H1 (cell line): ENCODE measurements around the gene MBD3L2. TPM values are rescaled to one million over a fixed set of nuclear protein-coding genes. Genes with fewer than 3 reads are reported as not detected.

Experiments
- CTCF ChIA-PET: fragments of 300-600 bp; sonication (Branson Sonifier 250); formaldehyde crosslinking; loops from one replicate; lab custom pipeline; 2021; ENCODE audit not compliant: partially characterized antibody; lab: Charles Lee
- POLR2A ChIA-PET: fragments of 300-600 bp; sonication (Branson Sonifier 250); formaldehyde crosslinking; loops from one replicate; lab custom pipeline; 2021; ENCODE audit warnings: inconsistent platforms; ENCODE audit not compliant: partially characterized antibody; lab: Charles Lee
- DNase-seq, 2 experiments: peaks; one replicate each; pipeline versions ENCODE4 v3.0.0 to v3.0.0-alpha.2; 2010 to 2022; ENCODE audit warnings: low spot score in 2 of 2, low read depth in 1 of 2, mixed read lengths in 1 of 2
- FAIRE-seq: peaks from 2 replicates; lab custom pipeline; 2011; peaks lifted over from hg19 to GRCh38; lab: Jason Lieb, UNC
- H2AFZ ChIP-seq: 2 replicates; pipeline ENCODE4 v1.8.1; 2012; ENCODE audit warnings: low read length, inconsistent platforms
- H2AK5ac ChIP-seq: 2 replicates; pipeline ENCODE4 v1.6.1; 2013; ENCODE audit warnings: low read depth, low read length
- H2BK120ac ChIP-seq: replicated peaks from 2 replicates; pipeline ENCODE3; 2013; ENCODE audit warnings: low read depth, low read length, inconsistent platforms
- H2BK12ac ChIP-seq: 2 replicates; pipeline ENCODE4 v1.6.1; 2013; ENCODE audit warnings: low read depth, low read length
- H2BK15ac ChIP-seq: 2 replicates; pipeline ENCODE4 v1.6.1; 2013; ENCODE audit warnings: low read length
- H2BK20ac ChIP-seq: 2 replicates; pipeline ENCODE4 v1.6.1; 2013; ENCODE audit warnings: low read length
- H2BK5ac ChIP-seq: 2 replicates; pipeline ENCODE4 v1.6.1; 2013; ENCODE audit warnings: low read depth, low read length
- H3K14ac ChIP-seq: 2 replicates; pipeline ENCODE4 v1.6.1; 2013; ENCODE audit warnings: inconsistent platforms; ENCODE audit not compliant: insufficient read length
- H3K18ac ChIP-seq: 2 replicates; pipeline ENCODE4 v1.6.1; 2013; ENCODE audit warnings: low read length; ENCODE audit errors: extremely low read depth
- H3K23ac ChIP-seq: 2 replicates; pipeline ENCODE4 v1.6.1; 2013; ENCODE audit warnings: inconsistent platforms; ENCODE audit not compliant: insufficient read length
- H3K23me2 ChIP-seq: 2 replicates; pipeline ENCODE4 v1.6.1; 2013; ENCODE audit warnings: low read depth, low read length
- H3K27ac ChIP-seq: 2 replicates; pipeline ENCODE4 v1.6.1; 2011; ENCODE audit warnings: low read depth, low read length, inconsistent platforms
- H3K27me3 ChIP-seq, 4 experiments: replicated peaks in 1 of 4; 1 replicate in 1 of 4; 2 replicates in 3 of 4; pipeline versions ENCODE4 v1.6.1 to v1.8.1; 2011 to 2013; ENCODE audit warnings: low read length in 3 of 4, mild to moderate bottlenecking in 3 of 4, inconsistent platforms in 2 of 4, mixed read lengths in 2 of 4, moderate library complexity in 1 of 4; ENCODE audit not compliant: control insufficient read depth in 3 of 4, insufficient read depth in 3 of 4; ENCODE audit errors: extremely low read depth in 1 of 4
- H3K36me3 ChIP-seq, 4 experiments: 2 replicates each; pipeline versions ENCODE4 v1.6.1 to v1.8.1; 2011 to 2013; ENCODE audit warnings: mild to moderate bottlenecking in 4 of 4, low read length in 3 of 4, moderate library complexity in 2 of 4, control low read depth in 1 of 4, inconsistent platforms in 1 of 4; ENCODE audit not compliant: insufficient read depth in 4 of 4, control insufficient read depth in 2 of 4
- H3K4ac ChIP-seq: replicated peaks from 2 replicates; pipeline ENCODE3; 2013; ENCODE audit warnings: low read length, low read depth, mixed read lengths, inconsistent platforms; ENCODE audit not compliant: insufficient read length
- H3K4me1 ChIP-seq, 4 experiments: replicated peaks in 1 of 4; 1 replicate in 1 of 4; 2 replicates in 3 of 4; pipeline versions ENCODE4 v1.6.1 to v1.8.1; 2011 to 2013; ENCODE audit warnings: low read length in 3 of 4, inconsistent platforms in 2 of 4, mixed read lengths in 1 of 4; ENCODE audit not compliant: insufficient read depth in 4 of 4, control insufficient read depth in 3 of 4
- H3K4me2 ChIP-seq, 2 experiments: 2 replicates each; pipeline versions ENCODE4 v1.6.1 to v1.8.1; 2011 to 2013; ENCODE audit warnings: low read depth in 2 of 2, low read length in 2 of 2, control low read depth in 1 of 2, inconsistent platforms in 1 of 2, mild to moderate bottlenecking in 1 of 2; ENCODE audit not compliant: insufficient read depth in 1 of 2
- H3K4me3 ChIP-seq, 4 experiments: fragments of 200-600, 300-600 bp in 1 of 4; sonication (generic), shearing (Covaris generic), sonication (Bioruptor Twin) in 1 of 4; 2 replicates each; pipeline versions ENCODE4 v1.5.1 to v1.8.1; 2011 to 2016; ENCODE audit warnings: low read length in 4 of 4, low read depth in 3 of 4, control low read depth in 2 of 4, inconsistent platforms in 2 of 4, mild to moderate bottlenecking in 2 of 4, mixed read lengths in 1 of 4, moderate library complexity in 1 of 4; ENCODE audit not compliant: insufficient read depth in 2 of 4; ENCODE audit errors: extremely low read depth in 1 of 4
- H3K56ac ChIP-seq: replicated peaks from 2 replicates; pipeline ENCODE3; 2013; ENCODE audit warnings: low read depth, mild to moderate bottlenecking, mixed read lengths, low read length, inconsistent platforms; ENCODE audit not compliant: insufficient read length
- H3K79me1 ChIP-seq: 2 replicates; pipeline ENCODE4 v1.6.1; 2013; ENCODE audit warnings: low read depth, low read length, control low read depth
- H3K79me2 ChIP-seq, 2 experiments: 2 replicates each; pipeline versions ENCODE4 v1.6.1 to v1.8.1; 2012 to 2013; ENCODE audit warnings: low read length in 2 of 2, mild to moderate bottlenecking in 2 of 2, inconsistent platforms in 1 of 2; ENCODE audit not compliant: insufficient read depth in 2 of 2, control insufficient read depth in 1 of 2
- H3K9ac ChIP-seq, 4 experiments: replicated peaks in 1 of 4; 1 replicate in 1 of 4; 2 replicates in 3 of 4; pipeline versions ENCODE4 v1.6.1 to v1.8.1; 2011 to 2013; ENCODE audit warnings: low read depth in 3 of 4, low read length in 3 of 4, control low read depth in 2 of 4, mild to moderate bottlenecking in 2 of 4, moderate library complexity in 2 of 4, inconsistent platforms in 1 of 4; ENCODE audit errors: extremely low read depth in 1 of 4
- H3K9me3 ChIP-seq, 2 experiments: 2 replicates each; pipeline versions ENCODE4 v1.6.1 to v1.8.1; 2012 to 2013; ENCODE audit warnings: mild to moderate bottlenecking in 2 of 2, moderate library complexity in 2 of 2, control low read depth in 1 of 2, inconsistent platforms in 1 of 2, low read depth in 1 of 2, low read length in 1 of 2, mixed read lengths in 1 of 2; ENCODE audit not compliant: insufficient read depth in 2 of 2
- H4K20me1 ChIP-seq, 2 experiments: replicated peaks in 1 of 2; 2 replicates each; pipeline versions ENCODE3 to v1.8.1; 2011 to 2013; ENCODE audit warnings: inconsistent platforms in 2 of 2, low read length in 2 of 2, mild to moderate bottlenecking in 1 of 2; ENCODE audit not compliant: insufficient read depth in 2 of 2, control insufficient read depth in 1 of 2
- H4K5ac ChIP-seq: 2 replicates; pipeline ENCODE4 v1.6.1; 2013; ENCODE audit warnings: low read length, low read depth, mixed read lengths, inconsistent platforms; ENCODE audit not compliant: insufficient read length
- H4K8ac ChIP-seq: 2 replicates; pipeline ENCODE4 v1.8.0; 2013; ENCODE audit warnings: mild to moderate bottlenecking, moderate library complexity, low read length, inconsistent platforms; ENCODE audit not compliant: insufficient read depth; ENCODE audit errors: extremely low read depth
- H4K91ac ChIP-seq: replicated peaks from 2 replicates; pipeline ENCODE3; 2013; ENCODE audit warnings: low read length, mixed read lengths, inconsistent platforms; ENCODE audit not compliant: insufficient read length
- BCL11A ChIP-seq, 2 experiments: IDR thresholded peaks; one replicate each; pipeline ENCODE4 v1.6.1; 2011; ENCODE audit warnings: low read depth in 2 of 2, low read length in 2 of 2, mild to moderate bottlenecking in 2 of 2
- CBX8 ChIP-seq: fragments of 300-800, 300-1000 bp; sonication (generic); IDR thresholded peaks from 2 replicates; pipeline ENCODE4 v1.7.1; 2016; ENCODE audit warnings: low read depth, low read length, borderline replicate concordance
- CEBPB ChIP-seq: IDR thresholded peaks from 2 replicates; pipeline ENCODE4 v1.6.1; 2012; ENCODE audit warnings: low read depth, low read length
- CTCF ChIP-seq, 3 experiments: IDR thresholded peaks; 1 replicate in 2 of 3; 2 replicates in 1 of 3; pipeline versions ENCODE4 v1.5.1 to v1.6.1; 2011; ENCODE audit warnings: low read length in 3 of 3, mild to moderate bottlenecking in 3 of 3, inconsistent platforms in 2 of 3, low read depth in 1 of 3, moderate library complexity in 1 of 3; ENCODE audit not compliant: insufficient read depth in 1 of 3; ENCODE audit errors: control extremely low read depth in 1 of 3
- GABPA ChIP-seq: IDR thresholded peaks from 2 replicates; pipeline ENCODE4 v1.6.1; 2011; ENCODE audit warnings: mild to moderate bottlenecking, low read length, moderate library complexity, borderline replicate concordance; ENCODE audit not compliant: insufficient read depth
- HDAC2 ChIP-seq, 2 experiments: fragments of 300-600 bp in 1 of 2; sonication (generic) in 1 of 2; IDR thresholded peaks; 2 replicates each; pipeline ENCODE4 v1.6.1; 2011 to 2012; ENCODE audit warnings: low read depth in 2 of 2, low read length in 2 of 2, mild to moderate bottlenecking in 2 of 2, moderate library complexity in 2 of 2, borderline replicate concordance in 1 of 2, inconsistent platforms in 1 of 2
- KDM5A ChIP-seq: fragments of 200-600 bp; IDR thresholded peaks from 2 replicates; pipeline ENCODE4 v1.7.1; 2012; ENCODE audit warnings: mild to moderate bottlenecking, low read length, inconsistent platforms, mixed read lengths
- NANOG ChIP-seq: IDR thresholded peaks from 2 replicates; pipeline ENCODE4 v1.6.1; 2011; ENCODE audit warnings: low read length, low read depth, mild to moderate bottlenecking, inconsistent platforms; ENCODE audit not compliant: insufficient read depth, poor library complexity, severe bottlenecking
- POLR2A ChIP-seq, 2 experiments: IDR thresholded peaks; 1 replicate in 1 of 2; 2 replicates in 1 of 2; pipeline ENCODE4 v1.6.1; 2011; ENCODE audit warnings: low read depth in 2 of 2, low read length in 2 of 2, mild to moderate bottlenecking in 2 of 2; ENCODE audit errors: control extremely low read depth in 1 of 2
- RXRA ChIP-seq: IDR thresholded peaks from 2 replicates; pipeline ENCODE4 v1.6.1; 2011; ENCODE audit warnings: low read depth, mild to moderate bottlenecking, low read length, moderate library complexity; ENCODE audit not compliant: insufficient read depth
- SIRT6 ChIP-seq: IDR thresholded peaks from one replicate; pipeline ENCODE4 v1.7.1; 2012; ENCODE audit warnings: low read length, inconsistent platforms
- TAF7 ChIP-seq: optimal IDR thresholded peaks from 2 replicates; pipeline ENCODE3; 2011; ENCODE audit warnings: low read depth, mild to moderate bottlenecking, inconsistent platforms, low read length, moderate library complexity, borderline replicate concordance
- WGBS, 2 experiments: shearing (Covaris generic) in 1 of 2; methylation state at CpG; one replicate each; pipeline versions ENCODE4 v1.1.6 to v1.1.7; 2013 to 2015; ENCODE audit warnings: low lambda C conversion rate in 2 of 2, mixed read lengths in 2 of 2, inconsistent platforms in 1 of 2, low coverage in 1 of 2, missing lambda C conversion rate in 1 of 2; ENCODE audit not compliant: insufficient replicate concordance in 2 of 2, insufficient coverage in 1 of 2, insufficient read length in 1 of 2; ENCODE audit errors: extremely low coverage in 1 of 2, missing lambda C conversion rate in 1 of 2; 5-methylcytosine and 5-hydroxymethylcytosine counted together
- polyA plus RNA-seq, 7 experiments: library from polyadenylated mRNA; depleted of rRNA in 3 of 7; stranded (reverse) in 5 of 7; unstranded in 2 of 7; fragments of >200 nt in 5 of 7; fragments of 200-250 nt in 2 of 7; gene quantifications; 1 replicate in 5 of 7; 2 replicates in 1 of 7; 4 replicates in 1 of 7; pipeline versions ENCODE4 v1.2.1 to v1.2.3, GENCODE V29; 2011 to 2013; ENCODE audit warnings: missing spikeins in 2 of 7, mixed read lengths in 2 of 7
- total RNA-seq: library from RNA; stranded (reverse); fragmentation: NEBNext Ultra II Directional; extraction: Animal tissue kit (Norgen Biotek cat#: 25700); gene quantifications from 2 replicates; pipeline ENCODE4 v1.2.1, GENCODE V29; 2021

The MBD3L2 gene
- total and polyA plus RNA-seq, 2 of the 8 experiments (the other 6 are each of a cell fraction or from before 2014, with no cell fraction given), result not detected

- FAIRE-seq (no peak), DNase-seq (no peak)
- H2BK5ac ChIP-seq, result no peak overlapping the region
- WGBS, 2 experiments, result 77% methylated on average over 1 of the region's 1 CpG; no CpG with 5 or more reads in 1 of the 2 experiments
- no peaks in the 10 kb centered on the region; a peak in 1 of 8 replicates for H3K36me3 ChIP-seq
- H2AFZ ChIP-seq, result no peak overlapping the region
- H3K4ac ChIP-seq, result no peak overlapping the region
- H3K18ac ChIP-seq, result no peak overlapping the region
- no peak overlapping the region for H2BK120ac ChIP-seq
- H3K56ac ChIP-seq, result no peak overlapping the region
- H3K4me3 ChIP-seq, result no peak overlapping the region
- H4K20me1 ChIP-seq, result no peaks in the 10 kb centered on the region
- H2BK12ac ChIP-seq, result no peak overlapping the region
- H3K79me1 ChIP-seq, result no peaks in the 10 kb centered on the region
- H3K27ac ChIP-seq, result no peak overlapping the region
- no peaks in the 10 kb centered on the region for H3K23me2 ChIP-seq
- H3K23ac ChIP-seq, result no peak overlapping the region
- H4K8ac ChIP-seq, result no peak overlapping the region
- no peak overlapping the region for H4K91ac ChIP-seq
- no peak overlapping the region for H4K5ac ChIP-seq
- peaks cover 57 to 76% of the 10 kb centered on the region in 2 experiments for H3K9me3 ChIP-seq
- H3K27me3 ChIP-seq, result no peaks in the 10 kb centered on the region
- no peaks in the 10 kb centered on the region for H3K79me2 ChIP-seq
- no peak overlapping the region for H2AK5ac ChIP-seq
- H2BK15ac ChIP-seq, result no peak overlapping the region
- no peak overlapping the region for H3K4me2 ChIP-seq
- CTCF ChIA-PET, result interaction anchor here (0.7 kb wide), 1 partner anchor 732 kb away, joined by 3 read pairs; no protein-coding TSS in a partner anchor
- no peaks in the 10 kb centered on the region for H3K4me1 ChIP-seq
- H3K9ac ChIP-seq, result no peak overlapping the region
- H3K14ac ChIP-seq, result no peak overlapping the region
- POLR2A ChIA-PET, result interaction anchor here (0.6 kb wide), 1 partner anchor 23 kb away, joined by 3 read pairs; no protein-coding TSS in a partner anchor
- H2BK20ac ChIP-seq, result no peak overlapping the region
- TF ChIP-seq SIRT6 (no peak), POLR2A (IDR thresholded peaks at IDR 0.05; ENCODE audit: control extremely low read depth in 1 of 2, low read depth in 2 of 2, low read length in 2 of 2) (no peak), CBX8 (no peak), KDM5A (no peak), RXRA (no peak), BCL11A (IDR thresholded peaks at IDR 0.05; ENCODE audit: low read depth in 2 of 2, low read length in 2 of 2) (no peak), CTCF (IDR thresholded peaks at IDR 0.05; ENCODE audit: control extremely low read depth in 1 of 3, insufficient read depth in 1 of 3, low read depth in 1 of 3, low read length in 3 of 3) (no peak), HDAC2 (IDR thresholded peaks at IDR 0.05; ENCODE audit: borderline replicate concordance in 1 of 2, low read depth in 2 of 2, low read length in 2 of 2) (no peak), TAF7 (no peak), NANOG (no peak), CEBPB (no peak), GABPA (no peak)
Measured at GRCh38 chr19:7000816-7001215, 48.3 kb upstream of the MBD3L2 start.
